ENCODE results near the gene MAP1LC3C. TPM values are rescaled to one million over a fixed set of nuclear protein-coding genes. Genes with fewer than 3 reads are reported as not detected.
A peak's percentile ranks its signal among the peaks of the same experiment; 100 is the strongest.

Gene MAP1LC3C
- total RNA-seq, 1 donor from 2014 or later = 14.2 TPM

DNA sequence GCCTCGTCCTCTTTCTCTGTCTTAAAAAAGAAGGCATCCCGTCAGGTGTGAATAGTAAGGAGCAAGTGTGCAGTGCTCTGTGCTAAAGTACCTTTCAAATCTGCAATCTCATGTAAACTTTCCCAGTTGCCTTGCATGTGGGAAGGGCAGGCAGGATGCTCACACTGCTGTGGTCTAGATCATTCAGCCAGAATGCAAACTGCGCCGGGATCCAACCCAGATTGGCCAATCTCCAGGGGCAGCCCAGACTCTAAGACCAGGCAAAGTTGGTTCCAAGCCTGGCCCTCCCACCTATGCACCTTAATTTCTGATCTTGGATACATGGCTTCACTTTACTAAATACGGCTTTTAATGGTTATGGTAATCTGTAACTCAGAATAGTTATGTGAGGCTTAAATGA lies 3.2 kb upstream of the MAP1LC3C start:
- intact Hi-C loops (cut with DNase I) = no loop called here
- Histone ChIP-seq H3K27me3 (no peaks in the 10 kb centered on the region), H3K9me3 (no peaks in the 10 kb centered on the region), H3K4me1 (no peaks in the 10 kb centered on the region), H3K27ac (peak overlapping the region; percentile 36), H3K36me3 (no peaks in the 10 kb centered on the region), H3K4me3 (no peak overlapping the region)
- ATAC-seq (no peak), DNase-seq (no peak)
- TF ChIP-seq, protein P1, sequence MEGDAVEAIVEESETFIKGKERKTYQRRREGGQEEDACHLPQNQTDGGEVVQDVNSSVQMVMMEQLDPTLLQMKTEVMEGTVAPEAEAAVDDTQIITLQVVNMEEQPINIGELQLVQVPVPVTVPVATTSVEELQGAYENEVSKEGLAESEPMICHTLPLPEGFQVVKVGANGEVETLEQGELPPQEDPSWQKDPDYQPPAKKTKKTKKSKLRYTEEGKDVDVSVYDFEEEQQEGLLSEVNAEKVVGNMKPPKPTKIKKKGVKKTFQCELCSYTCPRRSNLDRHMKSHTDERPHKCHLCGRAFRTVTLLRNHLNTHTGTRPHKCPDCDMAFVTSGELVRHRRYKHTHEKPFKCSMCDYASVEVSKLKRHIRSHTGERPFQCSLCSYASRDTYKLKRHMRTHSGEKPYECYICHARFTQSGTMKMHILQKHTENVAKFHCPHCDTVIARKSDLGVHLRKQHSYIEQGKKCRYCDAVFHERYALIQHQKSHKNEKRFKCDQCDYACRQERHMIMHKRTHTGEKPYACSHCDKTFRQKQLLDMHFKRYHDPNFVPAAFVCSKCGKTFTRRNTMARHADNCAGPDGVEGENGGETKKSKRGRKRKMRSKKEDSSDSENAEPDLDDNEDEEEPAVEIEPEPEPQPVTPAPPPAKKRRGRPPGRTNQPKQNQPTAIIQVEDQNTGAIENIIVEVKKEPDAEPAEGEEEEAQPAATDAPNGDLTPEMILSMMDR (IDR thresholded peaks at IDR 0.05) = no peak

DNA sequence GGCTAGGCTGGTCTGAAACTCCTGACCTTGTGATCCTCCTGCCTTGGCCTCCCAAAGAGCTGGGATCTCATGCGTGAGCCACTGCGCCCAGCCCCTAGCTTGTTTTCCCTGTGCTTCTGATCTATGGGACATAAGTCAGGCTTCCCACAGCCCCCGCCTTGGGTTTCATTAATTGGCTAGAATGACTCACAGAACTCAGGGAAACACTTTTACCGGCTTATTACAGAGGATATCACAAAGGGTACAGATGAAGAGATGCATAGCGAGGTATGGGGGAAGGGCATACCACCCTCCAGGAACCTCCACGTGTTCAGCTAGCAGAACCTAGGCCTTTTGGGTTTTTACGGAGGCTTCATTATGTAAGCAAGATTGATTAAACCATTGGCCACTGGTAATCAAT lies 1.5 kb upstream of the MAP1LC3C start:
- no peak overlapping the region for H3K27ac ChIP-seq
- no peak for DNase-seq
- no peaks in the 10 kb centered on the region for H3K36me3 ChIP-seq
- H3K9me3 ChIP-seq = no peaks in the 10 kb centered on the region
- H3K4me3 ChIP-seq = no peak overlapping the region
- intact Hi-C loops (cut with DNase I) = no loop called here
- H3K27me3 ChIP-seq = no peaks in the 10 kb centered on the region
- TF ChIP-seq, protein P1 (IDR thresholded peaks at IDR 0.05) = no peak
- ATAC-seq = no peak
- H3K4me1 ChIP-seq = no peaks in the 10 kb centered on the region

DNA sequence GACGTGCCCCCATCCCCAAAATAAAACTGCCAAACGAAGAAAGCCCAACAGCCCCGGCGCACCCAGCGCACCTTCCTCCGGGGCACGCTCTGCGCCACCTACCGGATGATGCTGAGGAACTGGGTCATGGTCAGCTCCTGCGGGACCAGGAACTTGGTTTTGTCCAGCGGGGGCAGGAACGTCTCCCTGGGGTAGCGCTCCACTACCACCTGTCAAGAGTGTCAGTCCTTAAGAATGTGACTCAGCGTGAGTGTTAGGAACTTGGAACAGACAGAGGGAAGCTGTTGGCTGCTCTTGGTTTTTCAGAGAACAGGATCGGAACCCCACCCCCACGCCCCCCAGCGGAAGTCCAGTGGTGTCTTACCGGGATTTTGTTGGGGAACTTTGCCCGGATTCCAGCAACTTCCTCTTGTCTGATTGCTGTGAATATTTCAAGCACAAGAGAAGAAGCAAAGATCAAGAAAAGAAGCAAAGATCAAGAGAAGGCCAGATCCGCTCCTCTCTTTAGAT lies 431 bp downstream of the MAP1LC3C start:
- Histone ChIP-seq H3K27me3 (no peaks in the 10 kb centered on the region), H3K36me3 (no peaks in the 10 kb centered on the region), H3K4me1 (no peaks in the 10 kb centered on the region), H3K4me3 (peak overlapping the region; percentile 44), H3K27ac (peak overlapping the region; percentile 71), H3K9me3 (no peaks in the 10 kb centered on the region)
- intact Hi-C loops (cut with DNase I) = no loop called here
- TF ChIP-seq, protein P1 (IDR thresholded peaks at IDR 0.05) = peak; percentile 64
- peak; percentile 86 for DNase-seq
- peak; percentile 91 for ATAC-seq

DNA sequence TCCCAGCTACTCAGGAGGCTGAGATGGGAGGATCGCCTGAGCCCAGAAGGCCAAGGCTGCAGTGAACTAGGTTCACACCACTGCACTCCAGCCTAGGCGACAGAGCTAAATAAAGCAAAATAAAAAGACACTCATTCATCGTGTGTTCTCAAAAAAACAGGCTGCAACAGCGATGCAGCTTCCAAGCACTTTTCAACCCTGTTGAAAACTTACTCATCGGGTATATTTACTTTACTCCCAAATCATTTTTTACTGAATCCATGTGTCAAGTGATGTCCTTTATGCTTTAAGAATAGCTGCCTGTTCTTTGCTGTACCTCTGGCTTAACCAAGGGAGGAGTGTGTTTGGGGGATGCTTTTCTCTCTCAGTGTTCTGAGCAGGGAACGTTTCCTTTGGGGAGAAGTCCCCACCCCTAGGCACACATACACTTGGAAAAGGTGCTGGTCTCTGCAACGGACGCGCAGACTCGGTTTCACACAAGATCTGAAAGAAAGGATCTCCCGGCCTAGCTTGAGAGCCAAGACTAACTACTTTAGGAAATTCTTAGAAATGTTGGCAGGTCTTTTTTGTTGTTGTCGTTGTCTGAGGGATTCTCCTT lies 1.4 kb downstream of the MAP1LC3C start:
- TF ChIP-seq, protein P1 (IDR thresholded peaks at IDR 0.05) = no peak
- intact Hi-C loops (cut with DNase I) = no loop called here
- DNase-seq = no peak
- no peaks in the 10 kb centered on the region for H3K27me3 ChIP-seq
- H3K27ac ChIP-seq = no peak overlapping the region
- H3K4me1 ChIP-seq = no peaks in the 10 kb centered on the region
- H3K36me3 ChIP-seq = no peaks in the 10 kb centered on the region
- H3K9me3 ChIP-seq = no peaks in the 10 kb centered on the region
- ATAC-seq = no peak
- no peak overlapping the region for H3K4me3 ChIP-seq

DNA sequence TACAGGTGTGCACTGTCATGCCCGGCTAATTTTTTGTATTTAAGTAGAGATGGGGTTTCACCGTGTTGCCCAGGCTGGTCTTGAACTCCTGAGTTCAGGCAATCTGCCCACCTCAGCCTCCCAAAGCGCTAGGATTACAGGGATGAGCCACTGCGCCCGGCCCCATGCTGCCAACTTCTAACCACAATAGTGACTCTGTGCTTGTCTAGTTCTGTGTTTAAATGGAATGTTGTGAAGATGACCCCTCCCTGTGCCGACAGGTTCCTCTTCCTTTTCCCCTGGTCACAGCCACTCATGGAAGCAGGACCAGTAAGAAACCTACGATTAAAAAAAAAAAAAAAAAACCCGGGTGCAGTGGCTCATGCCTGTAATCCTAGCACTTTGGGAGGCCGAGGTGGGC lies 4.7 kb downstream of the MAP1LC3C start:
- intact Hi-C loops (cut with DNase I) = no loop called here

More for the DNA sequence above, 4.7 kb downstream of the MAP1LC3C start:
- no peaks in the 10 kb centered on the region for H3K36me3 ChIP-seq
- H3K9me3 ChIP-seq = no peaks in the 10 kb centered on the region
- H3K4me3 ChIP-seq = no peak overlapping the region
- no peak for DNase-seq
- no peak for ATAC-seq
- TF ChIP-seq, protein P1 (IDR thresholded peaks at IDR 0.05) = no peak
- no peaks in the 10 kb centered on the region for H3K4me1 ChIP-seq
- H3K27me3 ChIP-seq = no peaks in the 10 kb centered on the region
- H3K27ac ChIP-seq = no peak overlapping the region

Measured in upper lobe of right lung (tissue), 1 donor.